ENCODE results near the gene SIPA1L3.

GRCh38 chr19:38072776-38073750, 166.1 kb downstream of the SIPA1L3 start:
- no peak for TF ChIP-seq CTCF (IDR thresholded peaks at IDR 0.05; ENCODE audit: low read depth, low read length)
- TF ChIP-seq POLR2A (IDR thresholded peaks at IDR 0.05; ENCODE audit: extremely low read depth, insufficient read length): no peak
- TF ChIP-seq MAX (IDR thresholded peaks at IDR 0.05; ENCODE audit: low read depth, low read length): no peak
- no peak for TF ChIP-seq MYC (IDR thresholded peaks at IDR 0.05; ENCODE audit: low read depth, low read length)

Data from NB4 (cell line).